Measurements from ENCODE around the gene MGLL.

DNA sequence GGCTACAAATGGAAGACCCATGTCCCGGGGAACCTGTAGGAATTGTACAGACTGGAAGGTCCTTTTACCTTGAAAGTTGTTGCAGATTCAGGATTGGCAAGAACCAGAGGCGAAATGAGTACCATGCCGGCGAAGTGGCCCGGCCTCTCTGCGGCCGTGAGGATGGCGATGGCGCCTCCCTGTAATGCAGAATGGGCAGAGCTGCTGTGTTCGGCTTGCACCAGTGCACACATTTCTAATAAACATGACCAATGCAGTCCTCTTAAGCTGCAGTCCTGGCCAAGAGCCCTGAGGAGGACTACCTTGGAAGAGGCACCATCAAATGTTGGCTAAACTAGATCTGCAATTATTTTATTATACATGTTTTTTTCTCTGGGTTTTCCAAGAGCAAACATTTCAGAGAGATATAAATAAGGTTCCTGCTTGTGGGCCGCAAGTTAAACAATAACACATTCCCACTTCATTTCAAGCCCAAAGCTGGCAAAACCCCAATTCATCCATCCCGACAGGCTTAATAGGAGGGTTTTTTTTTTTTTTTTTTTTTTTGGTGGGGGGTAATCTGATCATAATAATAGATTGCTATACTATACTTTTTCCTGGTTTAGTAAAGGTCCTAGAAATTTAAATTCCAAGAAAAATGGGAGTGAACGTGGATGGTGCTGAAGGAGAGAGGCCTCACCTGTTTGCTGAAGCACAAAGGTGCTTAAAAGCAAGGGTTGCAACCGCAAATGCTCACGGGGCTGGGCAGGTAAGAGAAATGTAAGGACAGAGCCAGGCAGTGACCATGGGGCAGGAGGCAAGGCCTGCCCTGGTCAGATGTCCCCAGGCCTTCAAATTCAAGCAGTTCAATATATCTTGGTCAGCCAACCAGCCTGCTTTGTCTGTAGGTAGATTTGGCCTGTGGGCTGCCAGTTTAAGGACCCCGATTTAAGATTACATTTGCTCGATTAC is 101.1 kb downstream of the MGLL start:
- TF ChIP-seq CTCF (IDR thresholded peaks at IDR 0.05; ENCODE audit: borderline replicate concordance, extremely low read depth, low read length, poor library complexity, severe bottlenecking) (no peak), EZH2 (IDR thresholded peaks at IDR 0.05; ENCODE audit: borderline replicate concordance, low read depth, low read length, severe bottlenecking) (no peak)
